22Rv1 (cell line): ENCODE results near the gene WFDC2.

Experiments used
- H3K27ac ChIP-seq: fragments of 450-650 bp; 2 replicates; pipeline ENCODE4 v1.5.1; 2017
- ZFX ChIP-seq: fragments of 450-650 bp; IDR thresholded peaks from 2 replicates; pipeline ENCODE4 v1.6.1; 2017; ENCODE audit warnings: antibody characterized with exemption, borderline replicate concordance
- TF ChIP-seq, protein P1 (sequence below): fragments of 450-650 bp; IDR thresholded peaks from 2 replicates; pipeline ENCODE4 v1.5.1; 2017; ENCODE audit warnings: mild to moderate bottlenecking

Gene WFDC2

DNA sequence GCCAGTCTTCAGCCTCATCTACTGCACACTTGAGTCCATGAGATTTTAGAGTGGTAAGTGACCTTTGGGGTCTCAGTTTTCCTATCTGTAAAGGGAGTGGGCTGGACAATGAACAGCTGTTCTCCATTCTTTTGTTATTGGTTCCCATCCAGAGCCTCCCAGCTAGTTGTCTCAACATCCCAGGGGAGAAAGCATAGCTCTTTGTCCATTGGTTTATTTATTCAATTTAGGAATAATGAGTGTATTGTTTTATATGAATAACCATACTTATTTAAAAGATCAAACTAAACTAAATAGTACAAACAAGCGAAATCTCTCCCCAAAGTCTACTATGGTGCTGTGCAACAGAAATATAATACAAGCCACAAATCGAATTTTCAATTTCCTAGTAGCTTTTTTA lies 39.9 kb upstream of the WFDC2 start:
- no peak for TF ChIP-seq ZFX
- TF ChIP-seq, protein P1, sequence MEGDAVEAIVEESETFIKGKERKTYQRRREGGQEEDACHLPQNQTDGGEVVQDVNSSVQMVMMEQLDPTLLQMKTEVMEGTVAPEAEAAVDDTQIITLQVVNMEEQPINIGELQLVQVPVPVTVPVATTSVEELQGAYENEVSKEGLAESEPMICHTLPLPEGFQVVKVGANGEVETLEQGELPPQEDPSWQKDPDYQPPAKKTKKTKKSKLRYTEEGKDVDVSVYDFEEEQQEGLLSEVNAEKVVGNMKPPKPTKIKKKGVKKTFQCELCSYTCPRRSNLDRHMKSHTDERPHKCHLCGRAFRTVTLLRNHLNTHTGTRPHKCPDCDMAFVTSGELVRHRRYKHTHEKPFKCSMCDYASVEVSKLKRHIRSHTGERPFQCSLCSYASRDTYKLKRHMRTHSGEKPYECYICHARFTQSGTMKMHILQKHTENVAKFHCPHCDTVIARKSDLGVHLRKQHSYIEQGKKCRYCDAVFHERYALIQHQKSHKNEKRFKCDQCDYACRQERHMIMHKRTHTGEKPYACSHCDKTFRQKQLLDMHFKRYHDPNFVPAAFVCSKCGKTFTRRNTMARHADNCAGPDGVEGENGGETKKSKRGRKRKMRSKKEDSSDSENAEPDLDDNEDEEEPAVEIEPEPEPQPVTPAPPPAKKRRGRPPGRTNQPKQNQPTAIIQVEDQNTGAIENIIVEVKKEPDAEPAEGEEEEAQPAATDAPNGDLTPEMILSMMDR = no peak
- H3K27ac ChIP-seq = no peak overlapping the region

DNA sequence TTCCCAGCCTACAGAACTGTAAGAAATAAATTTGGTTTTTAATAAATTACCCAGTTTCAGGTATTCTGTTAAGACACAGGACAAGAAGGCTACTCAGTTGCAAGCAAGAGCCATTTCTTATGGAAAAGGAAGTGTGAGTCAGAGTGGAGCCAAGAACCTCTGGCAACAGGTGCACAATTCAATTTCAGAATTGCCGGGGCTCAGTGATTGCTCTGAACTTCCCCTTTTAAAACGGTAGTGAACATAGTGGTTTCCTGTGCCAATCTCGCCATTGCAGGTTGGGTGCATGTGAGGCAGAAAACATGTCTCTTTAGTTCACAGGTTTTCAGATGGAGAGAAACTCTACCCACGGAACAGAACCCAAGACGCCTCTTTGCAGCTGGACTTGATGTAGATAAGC lies 37.3 kb upstream of the WFDC2 start:
- no peak for TF ChIP-seq ZFX
- TF ChIP-seq, protein P1 = no peak
- no peak overlapping the region for H3K27ac ChIP-seq

- TF ChIP-seq ZFX = no peak
- TF ChIP-seq, protein P1 = no peak
- H3K27ac ChIP-seq = no peak overlapping the region
Observed at GRCh38 chr20:45433316-45433715, 36.2 kb upstream of the WFDC2 start.

- H3K27ac ChIP-seq = no peak overlapping the region
- TF ChIP-seq, protein P1 = no peak
- no peak for TF ChIP-seq ZFX
Observed at GRCh38 chr20:45433976-45434375, 35.6 kb upstream of the WFDC2 start.

GRCh38 chr20:45436732-45437485 lies 32.6 kb upstream of the WFDC2 start:
- no peak for TF ChIP-seq ZFX
- TF ChIP-seq, protein P1 = peak; percentile 95
- H3K27ac ChIP-seq = no peak overlapping the region

- H3K27ac ChIP-seq = no peak overlapping the region
- no peak for TF ChIP-seq ZFX
- TF ChIP-seq, protein P1 = no peak
Observed at GRCh38 chr20:45440424-45440823, 29.1 kb upstream of the WFDC2 start.

GRCh38 chr20:45440891-45441685 lies 28.5 kb upstream of the WFDC2 start:
- no peak overlapping the region for H3K27ac ChIP-seq
- no peak for TF ChIP-seq ZFX
- TF ChIP-seq, protein P1 = no peak
